Liver (tissue), 9 donors: ENCODE data around the gene NBAS. TPM values are rescaled to one million over a fixed set of nuclear protein-coding genes. Genes with fewer than 3 reads are reported as not detected.
"Not testable (repeated sequence)": the region's sequence is repeated elsewhere in the genome, so short reads cannot be mapped to it uniquely, and the experiment has no call there.

Source experiments
- DNase-seq: peaks from one replicate; pipeline ENCODE4 v3.0.0-alpha.2; 2017; ENCODE audit warnings: low spot score
- H3K27ac ChIP-seq, 2 donors: one replicate each; pipeline ENCODE4 v1.7.0; 2013; ENCODE audit warnings: inconsistent platforms in 2 of 2, low read length in 2 of 2, control low read depth in 1 of 2, low read depth in 1 of 2, mild to moderate bottlenecking in 1 of 2
- H3K27me3 ChIP-seq, 4 donors: one replicate each; pipeline versions ENCODE4 v1.6.1 to v1.7.0; 2013; ENCODE audit warnings: low read length in 3 of 4, inconsistent platforms in 1 of 4, mild to moderate bottlenecking in 1 of 4, moderate library complexity in 1 of 4; ENCODE audit not compliant: control insufficient read depth in 4 of 4, insufficient read depth in 4 of 4
- H3K36me3 ChIP-seq, 4 donors: one replicate each; pipeline versions ENCODE4 v1.6.1 to v1.7.0; 2013; ENCODE audit warnings: low read length in 3 of 4, mild to moderate bottlenecking in 3 of 4, low read depth in 1 of 4, moderate library complexity in 1 of 4; ENCODE audit not compliant: control insufficient read depth in 4 of 4, insufficient read depth in 3 of 4
- H3K4me1 ChIP-seq, 4 donors: one replicate each; pipeline versions ENCODE4 v1.6.1 to v1.7.0; 2013; ENCODE audit warnings: low read length in 3 of 4, mild to moderate bottlenecking in 3 of 4, moderate library complexity in 1 of 4; ENCODE audit not compliant: control insufficient read depth in 4 of 4, insufficient read depth in 4 of 4
- H3K4me3 ChIP-seq, 3 donors: one replicate each; pipeline versions ENCODE4 v1.6.1 to v1.7.0; 2013; ENCODE audit warnings: low read length in 3 of 3, control low read depth in 1 of 3, low read depth in 1 of 3, mild to moderate bottlenecking in 1 of 3
- H3K9ac ChIP-seq, 2 donors: one replicate each; pipeline ENCODE4 v1.7.0; 2013; ENCODE audit warnings: low read length in 2 of 2, mild to moderate bottlenecking in 2 of 2, moderate library complexity in 2 of 2, control low read depth in 1 of 2, low read depth in 1 of 2
- H3K9me3 ChIP-seq, 4 donors: one replicate each; pipeline versions ENCODE4 v1.6.1 to v1.7.0; 2013; ENCODE audit warnings: low read length in 3 of 4; ENCODE audit not compliant: control insufficient read depth in 4 of 4
- ATF3 ChIP-seq: IDR thresholded peaks from 2 replicates; pipeline ENCODE4 v1.6.1; 2016; ENCODE audit warnings: antibody characterized with exemption
- CTCF ChIP-seq: fragments of 150-350 bp; IDR thresholded peaks from 2 replicates; pipeline ENCODE4 v1.5.1; 2017; ENCODE audit warnings: improper control_type of control experiment, low read depth, low read length; ENCODE audit not compliant: missing input control
- EGR1 ChIP-seq, 2 donors: IDR thresholded peaks; 2 replicates each; pipeline ENCODE4 v1.6.1; 2016 to 2018; ENCODE audit warnings: antibody characterized with exemption in 2 of 2, low read depth in 2 of 2
- FOXA1 ChIP-seq: IDR thresholded peaks from 2 replicates; pipeline ENCODE4 v1.6.1; 2016; ENCODE audit warnings: antibody characterized with exemption
- FOXA2 ChIP-seq: IDR thresholded peaks from 2 replicates; pipeline ENCODE4 v1.6.1; 2016; ENCODE audit warnings: antibody characterized with exemption
- GABPA ChIP-seq, 2 donors: IDR thresholded peaks in 1 of 2; conservative IDR thresholded peaks in 1 of 2; 2 replicates each; pipeline ENCODE4 v1.6.1; 2016; ENCODE audit warnings: antibody characterized with exemption in 2 of 2, mild to moderate bottlenecking in 1 of 2, moderate library complexity in 1 of 2
- HNF4A ChIP-seq, 2 donors: conservative IDR thresholded peaks; 2 replicates each; pipeline ENCODE4 v1.6.1; 2016; ENCODE audit warnings: antibody characterized with exemption in 2 of 2, mild to moderate bottlenecking in 2 of 2
- HNF4G ChIP-seq: IDR thresholded peaks from 2 replicates; pipeline ENCODE4 v1.6.1; 2016; ENCODE audit warnings: antibody characterized with exemption
- JUND ChIP-seq, 2 donors: IDR thresholded peaks; 2 replicates each; pipeline ENCODE4 v1.6.1; 2016; ENCODE audit warnings: antibody characterized with exemption in 2 of 2
- MAX ChIP-seq: IDR thresholded peaks from 2 replicates; pipeline ENCODE4 v1.6.1; 2016; ENCODE audit warnings: antibody characterized with exemption
- NR2F2 ChIP-seq: IDR thresholded peaks from 2 replicates; pipeline ENCODE4 v1.6.1; 2016; ENCODE audit warnings: antibody characterized with exemption
- RAD21 ChIP-seq, 2 donors: IDR thresholded peaks; 2 replicates each; pipeline ENCODE4 v1.6.1; 2016; ENCODE audit warnings: antibody characterized with exemption in 2 of 2, mild to moderate bottlenecking in 2 of 2
- REST ChIP-seq: IDR thresholded peaks from 2 replicates; pipeline ENCODE4 v1.6.1; 2016; ENCODE audit warnings: antibody characterized with exemption, mild to moderate bottlenecking
- RXRA ChIP-seq, 2 donors: IDR thresholded peaks; 2 replicates each; pipeline ENCODE4 v1.6.1; 2017 to 2018; ENCODE audit warnings: antibody characterized with exemption in 2 of 2, mild to moderate bottlenecking in 1 of 2
- SP1 ChIP-seq: IDR thresholded peaks from 2 replicates; pipeline ENCODE4 v1.6.1; 2018; ENCODE audit warnings: antibody characterized with exemption, mild to moderate bottlenecking
- TAF1 ChIP-seq: conservative IDR thresholded peaks from 2 replicates; pipeline ENCODE4 v1.6.1; 2016; ENCODE audit warnings: antibody characterized with exemption, mild to moderate bottlenecking
- YY1 ChIP-seq: IDR thresholded peaks from 2 replicates; pipeline ENCODE4 v1.6.1; 2016; ENCODE audit warnings: antibody characterized with exemption, mild to moderate bottlenecking
- ZBTB33 ChIP-seq: IDR thresholded peaks from 2 replicates; pipeline ENCODE4 v1.6.1; 2016; ENCODE audit warnings: antibody characterized with exemption
- WGBS: extraction: QIAGEN DNeasy Blood & Tissue Kit; methylation state at CpG from one replicate; pipeline ENCODE4 v1.1.7; 2013; 5-methylcytosine and 5-hydroxymethylcytosine counted together
- polyA plus RNA-seq, 2 donors: library from polyadenylated mRNA; stranded (reverse) in 1 of 2; unstranded in 1 of 2; fragments of 200-250 nt in 1 of 2; fragments of >200 nt in 1 of 2; fragmentation: Nextera tagmentation in 1 of 2; extraction: Ambion mirVana in 1 of 2; gene quantifications; one replicate each; pipeline versions ENCODE4 v1.2.1 to v1.2.3, GENCODE V29; 2013 to 2015
- total RNA-seq, 2 donors: library from RNA; depleted of rRNA; stranded (reverse); fragments of >200 nt; gene quantifications; one replicate each; pipeline ENCODE4 v1.2.3, GENCODE V29; 2014
- donor health status: healthy.
- donor health status: healthy.
- donor health status: healthy.
- donor health status: healthy.
- donor health status: healthy.

NBAS gene
- total and polyA plus RNA-seq, 4 donors, result 10.5 to 40.0 (median 18.9) TPM

- peaks cover 0 to 13% (median 4%) of the 10 kb centered on the region in 4 donors for H3K36me3 ChIP-seq
- not testable (repeated sequence) for H3K4me1 ChIP-seq
These were observed 20.6 kb downstream of the NBAS start for GRCh38 chr2:15540523-15540922.

GRCh38 chr2:15539999-15540398 is 21.1 kb downstream of the NBAS start:
- 92% methylated on average over 3 of the region's 3 CpGs for WGBS
- no peaks in the 10 kb centered on the region for H3K4me1 ChIP-seq
- DNase-seq, result no peak
- no peak overlapping the region for H3K27ac ChIP-seq
- H3K9ac ChIP-seq, result no peak overlapping the region
- no peak overlapping the region for H3K4me3 ChIP-seq
- TF ChIP-seq ZBTB33 (no peak), NR2F2 (no peak), RXRA (IDR thresholded peaks at IDR 0.05) (no peak), HNF4G (no peak)
- no peaks in the 10 kb centered on the region for H3K27me3 ChIP-seq
- no peaks in the 10 kb centered on the region for H3K9me3 ChIP-seq
- peaks cover 0 to 13% (median 4%) of the 10 kb centered on the region in 4 donors for H3K36me3 ChIP-seq

More at GRCh38 chr2:15540523-15540922, 20.6 kb downstream of the NBAS start:
- H3K4me3 ChIP-seq, H3K27ac ChIP-seq, H3K9ac ChIP-seq, H3K9me3 ChIP-seq, H3K27me3 ChIP-seq, DNase-seq: not testable (repeated sequence)
- WGBS, result 87% methylated on average over 5 of the region's 5 CpGs

- Histone ChIP-seq H3K9me3 (no peaks in the 10 kb centered on the region), H3K4me3 (no peak overlapping the region), H3K9ac (no peak overlapping the region), H3K27ac (no peak overlapping the region), H3K27me3 (no peaks in the 10 kb centered on the region), H3K36me3 (peaks cover 0 to 14% (median 10%) of the 10 kb centered on the region in 4 donors), H3K4me1 (no peaks in the 10 kb centered on the region)
- WGBS, result 87% methylated on average over 4 of the region's 4 CpGs
- no peak for DNase-seq
- no peak for TF ChIP-seq ATF3
- no peak for TF ChIP-seq REST
- TF ChIP-seq NR2F2, result no peak
- no peak for TF ChIP-seq JUND (IDR thresholded peaks at IDR 0.05)
- TF ChIP-seq TAF1, result no peak
- TF ChIP-seq CTCF, result no peak
- TF ChIP-seq ZBTB33, result no peak
- TF ChIP-seq RAD21 (IDR thresholded peaks at IDR 0.05), result no peak
- TF ChIP-seq FOXA1, result no peak
- TF ChIP-seq HNF4A (conservative IDR thresholded peaks at IDR 0.05), result no peak
- TF ChIP-seq MAX, result no peak
- TF ChIP-seq HNF4G, result no peak
- TF ChIP-seq SP1, result no peak
- TF ChIP-seq YY1, result no peak
- TF ChIP-seq FOXA2, result no peak
- no peak for TF ChIP-seq GABPA (IDR thresholded peaks at IDR 0.05 in 1 of 2, conservative IDR thresholded peaks at IDR 0.05 in 1 of 2)
- TF ChIP-seq EGR1 (IDR thresholded peaks at IDR 0.05; ENCODE audit: low read depth in 2 of 2), result no peak
These were observed 22.3 kb downstream of the NBAS start for GRCh38 chr2:15538792-15539191.
